Superior temporal gyrus (tissue), 1 donor: Measurements from ENCODE around the gene LRRC56.
"Not testable (repeated sequence)": the region's sequence is repeated elsewhere in the genome, so short reads cannot be mapped to it uniquely, and the experiment has no call there.

ENCODE experiments used
- DNase-seq: peaks from one replicate; pipeline ENCODE4 v3.0.0-alpha.2; 2016; ENCODE audit errors: extremely low spot score

Gene LRRC56

GRCh38 chr11:559020-559620 is 21.8 kb downstream of the LRRC56 start:
- DNase-seq = no peak

- DNase-seq = no peak
Measured at GRCh38 chr11:559712-560304, 22.5 kb downstream of the LRRC56 start.

GRCh38 chr11:560305-561147 is 23.2 kb downstream of the LRRC56 start, which contains the start of the genes LMNTD2 and RASSF7:
Gene LMNTD2, minus strand, starts transcription at chr11:560738. Its CDS starts 22 bp downstream, at chr11:560716.
Gene RASSF7, plus strand, starts transcription at chr11:560970. Its CDS starts 799 bp downstream, at chr11:561769.
- DNase-seq = peak; percentile 81

GRCh38 chr11:561148-562003 is 24.0 kb downstream of the LRRC56 start:
- DNase-seq = no peak

GRCh38 chr11:562046-562645 is 24.8 kb downstream of the LRRC56 start:
- DNase-seq = no peak

- no peak for DNase-seq
Measured at GRCh38 chr11:563066-563811, 25.9 kb downstream of the LRRC56 start.

GRCh38 chr11:563812-564578 is 26.7 kb downstream of the LRRC56 start:
- no peak for DNase-seq

- DNase-seq = no peak
Measured at GRCh38 chr11:565921-566509, 28.7 kb downstream of the LRRC56 start.

GRCh38 chr11:567011-567628 is 29.8 kb downstream of the LRRC56 start:
- DNase-seq = no peak

- no peak for DNase-seq
Measured at GRCh38 chr11:567629-568292, 30.4 kb downstream of the LRRC56 start.

- peak; percentile 87 for DNase-seq
Measured at GRCh38 chr11:568306-569157, 31.2 kb downstream of the LRRC56 start.

GRCh38 chr11:569158-569885 is 32.0 kb downstream of the LRRC56 start:
- DNase-seq = no peak

- DNase-seq = no peak
Measured at GRCh38 chr11:571802-572185, 34.5 kb downstream of the LRRC56 start.

GRCh38 chr11:573146-573759 is 35.9 kb downstream of the LRRC56 start:
- DNase-seq = no peak

GRCh38 chr11:574031-574570 is 36.8 kb downstream of the LRRC56 start:
- DNase-seq = not testable (repeated sequence)
